OCI-LY3 (cell line): ENCODE measurements around the gene ICAM2.

Experiments used
- H2AFZ ChIP-seq: fragments of 200-600, 300-600 bp; shearing (Covaris generic); 2 replicates; pipeline ENCODE4 v1.6.0; 2014; ENCODE audit warnings: antibody characterized with exemption, low read depth, low read length
- H3K27ac ChIP-seq: fragments of 200-600, 300-600 bp; sonication (generic); 2 replicates; pipeline ENCODE4 v1.5.1; 2014; ENCODE audit warnings: mild to moderate bottlenecking, low read length, moderate library complexity, mixed read lengths
- H3K27me3 ChIP-seq: fragments of 200-600, 300-600 bp; sonication (generic); 2 replicates; pipeline ENCODE4 v1.6.1; 2014; ENCODE audit warnings: low read depth, low read length, mixed read lengths
- H3K36me3 ChIP-seq: fragments of 200-600, 300-600 bp; sonication (generic); replicated peaks from 2 replicates; pipeline ENCODE3; 2014; ENCODE audit warnings: low read depth, low read length, mixed read lengths
- H3K4me1 ChIP-seq: fragments of 300-600, 200-600 bp; sonication (generic); 2 replicates; pipeline ENCODE4 v1.6.1; 2014; ENCODE audit warnings: low read length, mixed read lengths
- H3K4me2 ChIP-seq: fragments of 200-600, 300-600 bp; sonication (generic); 2 replicates; pipeline ENCODE4 v1.6.1; 2014; ENCODE audit warnings: low read length, mixed read lengths
- H3K4me3 ChIP-seq: fragments of 300-600, 200-600 bp; sonication (generic); 2 replicates; pipeline ENCODE4 v1.5.1; 2014; ENCODE audit warnings: antibody characterized with exemption, mild to moderate bottlenecking, low read length, moderate library complexity
- H3K79me2 ChIP-seq: fragments of 300-600, 200-600 bp; shearing (Covaris generic); 2 replicates; pipeline ENCODE4 v1.6.1; 2014; ENCODE audit warnings: mild to moderate bottlenecking, low read length, mixed read lengths
- H3K9ac ChIP-seq: fragments of 300-600, 200-600 bp; shearing (Covaris generic); 2 replicates; pipeline ENCODE4 v1.6.0; 2014; ENCODE audit warnings: mild to moderate bottlenecking, low read length, moderate library complexity
- H3K9me3 ChIP-seq: fragments of 200-600, 300-600 bp; shearing (Covaris generic); 2 replicates; pipeline ENCODE4 v1.6.1; 2014; ENCODE audit warnings: low read length, mixed read lengths; ENCODE audit not compliant: insufficient read depth
- H4K20me1 ChIP-seq: fragments of 200-600, 300-600 bp; sonication (generic); 2 replicates; pipeline ENCODE4 v1.6.1; 2016; ENCODE audit warnings: low read length, mixed read lengths; ENCODE audit not compliant: insufficient read depth
- EZH2phosphoT487 ChIP-seq: fragments of 200-600 bp; shearing (Covaris generic); IDR thresholded peaks from 2 replicates; pipeline ENCODE4 v1.6.1; 2018; ENCODE audit warnings: antibody characterized with exemption, mixed run types, low read depth
- TF ChIP-seq, protein P1 (sequence below): fragments of 200-600, 300-600 bp; sonication (generic); IDR thresholded peaks from 2 replicates; pipeline ENCODE4 v1.5.1; 2014; ENCODE audit warnings: antibody characterized with exemption, low read length, low read depth

Gene ICAM2

DNA sequence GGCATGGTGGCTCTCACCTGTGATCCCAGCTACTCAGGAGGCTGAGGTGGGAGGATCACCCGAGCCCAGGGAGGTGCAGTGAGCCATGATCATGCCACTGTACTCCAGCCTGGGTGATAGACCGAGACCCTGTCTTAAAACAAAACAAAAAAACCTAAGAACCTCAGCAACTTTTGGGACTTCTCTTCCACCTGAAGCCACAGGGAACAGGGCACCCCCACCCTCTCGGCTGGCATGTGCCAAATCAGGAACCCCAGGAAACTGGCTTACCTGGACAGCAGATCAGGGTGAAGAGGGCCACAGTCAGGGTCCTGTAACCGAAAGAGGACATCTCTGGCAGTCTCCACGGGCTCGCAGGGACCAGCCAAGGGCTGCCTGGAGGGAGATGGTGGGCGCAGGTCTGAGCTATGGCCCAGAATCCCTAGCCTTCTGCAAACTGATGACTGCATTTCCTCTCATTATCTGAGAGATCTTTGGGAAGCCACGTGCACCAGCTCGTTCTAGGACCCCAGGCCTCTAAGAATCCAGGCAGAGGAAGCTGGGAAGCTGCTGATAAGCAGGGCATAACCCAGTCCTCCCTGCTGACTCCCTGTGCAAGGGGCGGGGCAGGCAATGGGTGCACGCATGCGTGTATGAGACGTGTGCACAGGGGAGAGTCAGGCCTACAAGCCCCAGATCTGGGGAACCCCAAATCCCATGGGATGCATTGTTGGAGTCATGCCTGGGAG, 13.9 kb downstream of the ICAM2 start:
- no peak overlapping the region for H2AFZ ChIP-seq
- H3K79me2 ChIP-seq = 0 out of 2 replicates have a peak, but pooled peaks cover 3% of the 10 kb centered on the region
- H3K9me3 ChIP-seq = no peaks in the 10 kb centered on the region
- H4K20me1 ChIP-seq = no peaks in the 10 kb centered on the region
- no peak overlapping the region for H3K4me3 ChIP-seq
- H3K27ac ChIP-seq = no peak overlapping the region
- H3K9ac ChIP-seq = no peak overlapping the region
- no peak for TF ChIP-seq EZH2phosphoT487
- TF ChIP-seq, protein P1, sequence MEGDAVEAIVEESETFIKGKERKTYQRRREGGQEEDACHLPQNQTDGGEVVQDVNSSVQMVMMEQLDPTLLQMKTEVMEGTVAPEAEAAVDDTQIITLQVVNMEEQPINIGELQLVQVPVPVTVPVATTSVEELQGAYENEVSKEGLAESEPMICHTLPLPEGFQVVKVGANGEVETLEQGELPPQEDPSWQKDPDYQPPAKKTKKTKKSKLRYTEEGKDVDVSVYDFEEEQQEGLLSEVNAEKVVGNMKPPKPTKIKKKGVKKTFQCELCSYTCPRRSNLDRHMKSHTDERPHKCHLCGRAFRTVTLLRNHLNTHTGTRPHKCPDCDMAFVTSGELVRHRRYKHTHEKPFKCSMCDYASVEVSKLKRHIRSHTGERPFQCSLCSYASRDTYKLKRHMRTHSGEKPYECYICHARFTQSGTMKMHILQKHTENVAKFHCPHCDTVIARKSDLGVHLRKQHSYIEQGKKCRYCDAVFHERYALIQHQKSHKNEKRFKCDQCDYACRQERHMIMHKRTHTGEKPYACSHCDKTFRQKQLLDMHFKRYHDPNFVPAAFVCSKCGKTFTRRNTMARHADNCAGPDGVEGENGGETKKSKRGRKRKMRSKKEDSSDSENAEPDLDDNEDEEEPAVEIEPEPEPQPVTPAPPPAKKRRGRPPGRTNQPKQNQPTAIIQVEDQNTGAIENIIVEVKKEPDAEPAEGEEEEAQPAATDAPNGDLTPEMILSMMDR = no peak
- H3K4me2 ChIP-seq = no peak overlapping the region
- H3K36me3 ChIP-seq = peaks cover 17% of the 10 kb centered on the region
- H3K27me3 ChIP-seq = no peaks in the 10 kb centered on the region
- no peaks in the 10 kb centered on the region for H3K4me1 ChIP-seq

DNA sequence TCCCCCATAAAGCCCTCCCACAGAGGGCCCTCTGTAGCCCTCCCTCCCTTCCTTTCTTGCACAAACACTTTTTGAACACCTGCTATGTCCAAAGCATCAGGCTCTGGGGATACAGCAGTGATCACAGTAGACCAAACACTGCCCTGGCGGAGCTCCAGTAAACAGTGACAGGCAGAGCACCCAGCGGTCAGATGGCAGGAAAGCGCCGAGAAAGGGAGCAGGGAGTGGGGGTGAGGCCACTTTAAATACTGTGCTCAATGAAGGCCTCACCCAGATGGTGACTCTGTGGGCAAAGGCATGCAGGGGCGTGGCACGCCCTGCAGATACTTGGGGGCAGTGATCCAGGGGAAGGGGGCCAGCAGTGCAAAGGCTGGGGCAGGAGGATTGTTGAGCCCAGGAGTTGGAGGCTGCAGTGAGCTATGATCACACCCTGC, 14.7 kb downstream of the ICAM2 start:
- H3K4me1 ChIP-seq = no peaks in the 10 kb centered on the region
- H3K9ac ChIP-seq = no peak overlapping the region
- H2AFZ ChIP-seq = no peak overlapping the region
- no peak overlapping the region for H3K4me2 ChIP-seq
- H3K79me2 ChIP-seq = 0 out of 2 replicates have a peak, but pooled peaks cover 3% of the 10 kb centered on the region
- H4K20me1 ChIP-seq = no peaks in the 10 kb centered on the region
- H3K9me3 ChIP-seq = no peaks in the 10 kb centered on the region
- H3K27ac ChIP-seq = no peak overlapping the region
- no peaks in the 10 kb centered on the region for H3K27me3 ChIP-seq
- no peak overlapping the region for H3K4me3 ChIP-seq
- peaks cover 17% of the 10 kb centered on the region for H3K36me3 ChIP-seq
- no peak for TF ChIP-seq EZH2phosphoT487
- TF ChIP-seq, protein P1 = no peak

DNA sequence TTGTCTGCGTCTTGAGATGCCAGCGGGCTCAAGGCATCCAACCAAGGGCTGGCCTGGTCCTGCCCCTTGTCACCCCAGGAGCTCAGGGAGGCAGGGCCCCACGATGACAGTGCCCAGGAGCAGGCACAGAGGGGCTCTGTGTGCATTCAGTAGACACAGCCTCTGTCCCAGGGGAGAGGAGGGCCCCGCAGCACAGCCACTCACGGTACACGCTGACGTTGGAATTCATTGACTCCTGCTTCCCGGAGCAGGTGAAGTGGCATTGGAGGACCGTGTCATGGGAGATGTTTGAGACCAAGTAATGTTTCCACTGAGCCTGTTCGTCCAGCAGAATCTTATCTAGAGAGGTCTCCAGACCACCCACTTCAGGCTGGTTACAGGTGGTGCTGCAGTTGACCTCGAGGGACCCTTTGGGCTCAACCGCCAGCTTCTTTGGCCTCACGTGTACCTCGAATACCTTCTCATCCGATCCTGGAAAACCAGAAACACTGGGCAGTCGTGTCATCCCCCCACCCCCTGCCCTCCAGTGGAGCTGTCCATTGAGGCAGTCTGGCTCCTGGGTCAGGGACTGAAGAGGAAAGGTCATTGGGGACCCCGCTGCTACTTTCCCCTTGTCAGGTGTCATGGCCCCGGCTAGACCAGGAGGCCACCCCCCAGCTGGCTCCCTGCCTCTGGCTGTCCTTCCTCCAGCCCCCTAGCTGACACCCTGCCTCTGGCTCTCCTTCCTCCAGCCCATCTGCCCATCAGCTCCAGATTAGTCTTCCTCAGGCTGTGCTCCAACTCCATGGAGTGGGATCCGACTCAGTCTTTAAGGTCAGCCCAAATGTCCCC, 15.3 kb downstream of the ICAM2 start:
- TF ChIP-seq, protein P1 = no peak
- no peak for TF ChIP-seq EZH2phosphoT487
- Histone ChIP-seq H3K9ac (no peak overlapping the region), H2AFZ (no peak overlapping the region), H3K4me3 (no peak overlapping the region), H3K27me3 (no peaks in the 10 kb centered on the region), H4K20me1 (no peaks in the 10 kb centered on the region), H3K4me1 (no peaks in the 10 kb centered on the region), H3K36me3 (peaks cover 14% of the 10 kb centered on the region), H3K79me2 (0 out of 2 replicates have a peak, but pooled peaks cover 3% of the 10 kb centered on the region), H3K4me2 (no peak overlapping the region), H3K27ac (no peak overlapping the region), H3K9me3 (no peaks in the 10 kb centered on the region)

DNA sequence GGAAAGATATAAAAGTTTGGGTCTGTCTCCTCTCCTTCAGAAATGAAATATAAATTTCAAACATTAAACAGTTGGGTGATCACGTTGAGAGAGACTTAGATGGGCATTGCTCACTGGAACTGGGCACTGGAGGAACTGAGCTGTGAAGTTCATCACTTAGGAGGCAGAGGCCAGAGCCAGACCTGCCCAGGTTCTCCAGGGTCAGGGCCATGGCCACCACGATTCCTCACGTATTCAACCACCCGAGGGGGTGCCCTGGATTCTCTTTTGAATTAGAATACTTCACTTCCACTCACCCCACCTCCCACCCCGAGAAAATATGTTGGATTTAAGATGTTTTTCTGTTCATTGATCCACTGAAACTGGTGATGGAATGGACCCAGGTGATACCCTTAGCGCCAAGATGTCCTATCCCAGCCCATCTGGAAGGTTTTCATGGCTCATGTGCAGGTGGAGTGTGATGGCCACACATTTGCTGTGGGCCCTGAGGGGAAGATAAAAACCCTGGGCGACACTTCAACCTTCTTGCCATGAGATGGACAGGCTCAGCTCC, 16.1 kb downstream of the ICAM2 start:
- Histone ChIP-seq H2AFZ (no peak overlapping the region), H3K9me3 (no peaks in the 10 kb centered on the region), H3K79me2 (no peaks in the 10 kb centered on the region), H3K4me3 (no peak overlapping the region), H3K27me3 (no peaks in the 10 kb centered on the region), H4K20me1 (no peaks in the 10 kb centered on the region), H3K36me3 (peaks cover 10% of the 10 kb centered on the region), H3K4me1 (no peaks in the 10 kb centered on the region), H3K9ac (no peak overlapping the region), H3K27ac (no peak overlapping the region), H3K4me2 (no peak overlapping the region)
- TF ChIP-seq EZH2phosphoT487 = no peak
- TF ChIP-seq, protein P1 = no peak
